ENCODE data around the gene CYP1B1.
"Not testable (repeated sequence)": the region's sequence is repeated elsewhere in the genome, so short reads cannot be mapped to it uniquely, and the experiment has no call there.

Gene CYP1B1

GRCh38 chr2:38032946-38033345, 43.0 kb downstream of the CYP1B1 start:
- DNase-seq: no peak

- DNase-seq: no peak
Measured at GRCh38 chr2:38030635-38031355, 45.2 kb downstream of the CYP1B1 start.

- no peak for DNase-seq
Measured at GRCh38 chr2:38029512-38029911, 46.4 kb downstream of the CYP1B1 start.

- no peak for DNase-seq
Measured at GRCh38 chr2:38028829-38029228, 47.1 kb downstream of the CYP1B1 start.

- DNase-seq: no peak
Measured at GRCh38 chr2:38026846-38027245, 49.1 kb downstream of the CYP1B1 start.

- no peak for DNase-seq
Measured at GRCh38 chr2:38021589-38021988, 54.4 kb downstream of the CYP1B1 start.

- not testable (repeated sequence) for DNase-seq
Measured at GRCh38 chr2:38020359-38021069, 55.4 kb downstream of the CYP1B1 start.

- DNase-seq: no peak
Measured at GRCh38 chr2:38017836-38018235, 58.1 kb downstream of the CYP1B1 start.

Data from KG1 (cell line).